ENCODE data around the gene CACNA2D3.

- TF ChIP-seq CTCF (IDR thresholded peaks at IDR 0.05; ENCODE audit: low read length) (no peak), EZH2 (optimal IDR thresholded peaks at IDR 0.05; ENCODE audit: low read depth, low read length) (no peak)
Observed at GRCh38 chr3:55036883-55037577, 914.7 kb downstream of the CACNA2D3 start.
